AG04449 (cell line): Measurements from ENCODE around the gene RPH3AL.
"Not testable (repeated sequence)": the region's sequence is repeated elsewhere in the genome, so short reads cannot be mapped to it uniquely, and the experiment has no call there.

ENCODE experiments used
- CTCF ChIA-PET: fragments of 350-600 bp; formaldehyde crosslinking; extraction: SDS; loops from one replicate; lab custom pipeline; 2021; ENCODE audit warnings: antibody characterized with exemption; lab: Yijun Ruan, JAX
- POLR2A ChIA-PET: fragments of 400-600, 350-600 bp; formaldehyde crosslinking; extraction: SDS; loops from one replicate; lab custom pipeline; 2020; ENCODE audit warnings: antibody characterized with exemption, inconsistent platforms; lab: Yijun Ruan, JAX
- DNase-seq: peaks from one replicate; pipeline ENCODE4 v3.0.0-alpha.2; 2010; ENCODE audit warnings: low read depth, low spot score
- H3K4me3 ChIP-seq: 2 replicates; pipeline ENCODE4 v1.5.1; 2011; ENCODE audit warnings: low read depth, mild to moderate bottlenecking, control low read depth, low read length
- CTCF ChIP-seq: IDR thresholded peaks from one replicate; pipeline ENCODE4 v1.5.1; 2011; ENCODE audit warnings: mild to moderate bottlenecking, moderate library complexity, low read length, control low read depth, inconsistent platforms; ENCODE audit not compliant: insufficient read depth; ENCODE audit errors: missing control alignments

Gene RPH3AL

DNA sequence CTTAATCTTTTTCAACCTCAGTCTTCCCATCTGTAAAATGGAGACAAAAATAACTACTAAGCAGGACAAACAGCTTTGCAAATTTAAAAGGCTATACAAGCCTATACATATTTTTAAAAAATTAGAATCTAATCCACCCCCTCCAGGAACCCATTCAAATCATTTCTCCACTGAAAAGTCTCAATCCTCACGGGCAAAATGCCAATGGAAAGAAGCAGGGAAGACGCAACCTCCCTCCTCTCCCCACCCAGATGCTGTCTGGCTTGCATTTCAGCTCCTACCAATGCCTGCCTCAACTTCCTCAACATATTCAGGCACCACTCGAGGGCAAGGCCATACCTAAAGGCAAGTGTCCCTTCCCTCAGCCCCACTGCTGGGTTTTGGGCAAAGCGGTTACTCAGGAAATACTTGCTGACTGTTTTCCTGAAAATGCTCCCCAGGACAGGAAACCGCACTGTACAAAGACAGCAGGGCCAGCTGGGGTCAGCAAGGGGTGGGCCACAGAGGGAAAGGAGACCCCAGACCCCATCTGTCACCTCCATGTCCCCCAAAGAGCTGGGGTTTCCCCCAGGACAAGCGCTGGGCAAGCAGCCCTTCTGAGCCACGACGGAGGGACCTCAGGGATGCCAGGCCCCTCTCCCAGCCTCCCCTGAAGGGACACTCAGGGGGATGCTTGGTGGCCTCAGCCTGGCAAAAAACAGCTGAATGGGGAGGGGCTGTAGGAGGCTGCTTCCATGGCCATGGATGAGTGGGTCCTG lies 123.5 kb downstream of the RPH3AL start:
- DNase-seq, result no peak
- CTCF ChIA-PET, result interaction anchor here (1.4 kb wide), 1 partner anchor 31 kb away, joined by 3 read pairs; no protein-coding TSS in a partner anchor
- no peak overlapping the region for H3K4me3 ChIP-seq
- POLR2A ChIA-PET, result no interaction called here
- no peak for TF ChIP-seq CTCF

DNA sequence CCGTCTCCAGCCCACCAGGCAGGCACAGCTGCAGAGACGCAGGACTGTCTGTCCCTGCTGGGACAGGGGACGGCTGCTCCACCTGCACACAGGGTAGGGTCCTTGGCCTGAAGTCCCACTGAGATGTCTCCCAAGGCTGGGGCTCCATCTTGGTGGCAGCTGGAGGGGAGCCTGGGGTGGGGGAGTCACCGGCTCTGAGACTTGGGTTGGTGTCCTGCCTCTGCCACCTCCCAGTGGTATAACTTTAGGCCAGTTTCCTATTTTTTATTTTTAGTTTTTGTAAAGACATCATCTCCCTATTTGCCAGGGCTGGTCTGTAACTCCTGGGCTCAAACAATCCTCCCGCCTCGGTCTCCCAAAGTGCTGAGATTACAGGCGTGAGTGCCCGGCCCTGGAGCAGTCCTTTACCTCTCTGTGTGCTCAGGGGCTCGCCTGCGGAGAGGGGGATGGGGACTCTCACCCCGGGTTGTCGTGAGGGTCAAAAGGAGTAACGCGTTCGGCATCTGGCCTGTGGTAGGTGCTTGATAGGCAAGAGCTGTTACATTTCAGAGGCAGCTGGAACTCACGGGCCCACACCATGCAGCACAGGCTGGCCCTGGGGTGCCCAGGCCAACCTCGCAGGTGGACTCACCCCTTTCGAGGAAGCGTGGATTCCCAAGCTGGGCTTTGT lies 124.5 kb downstream of the RPH3AL start:
- CTCF ChIA-PET, result no interaction called here
- DNase-seq, result no peak
- no peak overlapping the region for H3K4me3 ChIP-seq
- no peak for TF ChIP-seq CTCF
- POLR2A ChIA-PET, result no interaction called here

DNA sequence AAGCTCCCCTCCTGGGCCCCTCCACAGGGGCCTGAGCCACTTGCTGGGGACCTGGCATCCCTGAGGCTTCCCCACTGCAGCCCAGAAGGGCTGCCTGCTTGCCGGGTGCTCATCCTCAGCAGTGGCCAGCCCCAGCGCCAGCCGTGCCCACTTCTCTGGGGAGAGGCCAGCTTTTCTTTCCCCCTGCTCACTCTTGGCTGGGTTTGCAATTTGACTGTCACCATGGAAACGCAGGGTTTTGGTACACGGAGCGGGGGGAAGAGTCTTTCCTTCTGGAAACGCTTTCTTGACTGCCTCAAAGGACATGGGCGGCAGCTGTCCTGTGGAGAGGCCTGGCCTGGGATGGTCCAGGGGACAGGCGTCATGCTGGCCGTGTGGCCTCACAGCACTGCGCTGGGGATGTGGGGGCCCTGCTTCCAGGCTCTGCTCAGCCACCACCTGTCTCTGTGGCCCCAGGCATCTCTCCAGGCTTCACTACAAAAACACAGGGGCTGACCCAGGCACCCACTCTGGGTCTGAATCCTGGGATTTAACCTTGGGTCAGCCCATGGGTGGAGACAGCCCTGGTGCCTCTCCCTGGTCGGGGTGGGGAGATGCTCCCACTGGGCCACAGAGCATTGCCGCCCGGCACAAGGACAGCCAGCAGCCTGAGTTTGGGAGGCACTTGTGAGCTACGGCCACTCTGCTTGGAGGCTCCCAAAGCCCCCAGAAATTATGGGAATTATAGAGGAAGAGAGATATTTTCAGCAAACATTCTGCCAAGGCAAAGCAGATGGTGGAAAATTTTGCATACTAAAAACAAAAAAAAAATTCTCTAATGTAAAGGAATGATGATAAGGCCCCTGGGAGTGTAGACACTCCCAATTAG lies 125.3 kb downstream of the RPH3AL start:
- DNase-seq, result no peak
- POLR2A ChIA-PET, result no interaction called here
- no peak overlapping the region for H3K4me3 ChIP-seq
- TF ChIP-seq CTCF, result no peak
- CTCF ChIA-PET, result no interaction called here

DNA sequence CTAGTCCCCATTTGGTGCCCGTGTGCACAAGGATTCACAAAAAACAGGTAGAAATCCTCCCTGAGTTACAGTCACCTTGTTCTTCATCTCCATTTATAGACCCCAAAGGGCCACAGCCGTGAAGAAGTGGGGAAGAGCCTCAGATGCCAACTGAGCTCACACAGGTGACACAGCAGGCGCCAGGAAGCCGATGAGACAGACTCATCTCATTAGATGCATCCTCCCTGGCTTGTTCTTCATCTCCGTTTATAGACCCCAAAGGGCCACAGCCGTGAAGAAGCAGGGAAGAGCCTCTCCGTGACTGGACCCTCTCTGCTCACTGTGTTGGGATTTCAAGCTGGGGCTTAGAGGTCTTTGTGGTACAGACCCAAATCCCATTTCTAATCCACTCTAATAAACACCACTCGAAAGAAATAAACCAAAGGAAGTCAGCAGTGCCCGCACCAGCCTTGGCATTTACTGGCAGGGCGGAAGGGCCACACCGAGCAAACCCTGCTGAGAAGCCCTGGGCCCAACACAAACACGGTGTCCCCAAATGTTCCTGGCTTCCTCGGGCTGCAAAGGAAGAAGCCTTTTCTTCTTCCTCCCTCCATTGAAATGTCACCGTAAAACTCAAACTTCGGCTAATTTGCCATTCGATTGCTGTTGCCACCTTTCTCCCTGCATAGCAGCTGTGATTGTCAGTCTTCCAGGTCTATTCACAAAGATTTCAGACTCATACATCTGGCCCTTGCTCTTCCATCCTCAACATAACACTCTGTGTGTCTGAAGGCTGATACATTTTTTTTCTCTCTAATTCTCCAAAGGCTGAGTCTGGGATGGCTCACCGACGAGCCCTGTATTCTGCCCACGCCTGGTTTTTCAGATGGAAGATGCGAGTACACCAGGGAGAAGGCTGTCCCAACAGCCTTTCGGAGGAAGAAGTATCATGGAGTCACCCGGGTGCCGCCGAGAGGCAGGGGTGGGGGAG lies 126.2 kb downstream of the RPH3AL start:
- TF ChIP-seq CTCF, result no peak
- ChIA-PET POLR2A (no interaction called here), CTCF (no interaction called here)
- DNase-seq, result no peak
- H3K4me3 ChIP-seq, result no peak overlapping the region

DNA sequence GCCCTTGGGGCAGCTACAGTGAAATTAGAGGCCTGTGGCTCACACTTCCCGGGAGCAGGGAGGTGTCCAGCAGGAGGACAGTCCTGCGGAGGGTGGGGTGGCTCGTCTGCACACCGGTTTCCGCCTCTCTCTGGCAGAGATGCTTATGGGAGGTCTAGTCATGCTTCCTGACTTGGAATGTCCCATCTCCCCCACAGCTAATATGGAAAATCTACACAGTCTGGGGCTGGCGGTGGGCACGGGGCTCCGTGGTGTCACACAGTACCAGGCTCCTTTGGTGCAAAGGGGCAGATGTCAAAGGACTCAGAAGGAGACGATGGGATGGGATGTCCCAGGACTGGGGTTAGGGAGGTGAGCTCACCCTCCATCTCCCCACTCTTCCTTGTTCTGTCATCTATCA lies 127.1 kb downstream of the RPH3AL start:
- TF ChIP-seq CTCF, result no peak
- no peak overlapping the region for H3K4me3 ChIP-seq
- ChIA-PET CTCF (no interaction called here), POLR2A (no interaction called here)
- DNase-seq, result no peak

DNA sequence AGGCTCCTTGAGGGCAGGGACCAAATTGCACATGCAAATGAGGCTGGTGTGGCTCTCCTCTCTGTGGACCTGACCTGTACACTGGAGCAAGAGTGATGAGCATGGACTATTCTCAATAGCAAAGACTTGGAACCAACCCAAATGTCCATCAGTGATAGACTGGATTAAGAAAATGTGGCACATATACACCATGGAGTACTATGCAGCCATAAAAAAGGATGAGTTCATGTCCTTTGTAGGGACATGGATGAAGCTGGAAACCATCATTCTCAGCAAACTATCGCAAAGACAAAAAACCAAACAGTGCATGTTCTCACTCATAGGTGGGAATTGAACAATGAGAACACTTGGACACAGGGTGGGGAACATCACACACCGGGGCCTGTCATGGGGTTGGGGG lies 128.0 kb downstream of the RPH3AL start:
- H3K4me3 ChIP-seq, DNase-seq, CTCF ChIA-PET, POLR2A ChIA-PET: not testable (repeated sequence)
